OCI-LY7 (cell line): ENCODE measurements around the gene YPEL3. TPM values are rescaled to one million over a fixed set of nuclear protein-coding genes. Genes with fewer than 3 reads are reported as not detected.

Experiments
- BruUV-seq: library from RNA; stranded (reverse); fragments of 400-500 nt; replicated peaks from 2 replicates; lab custom pipeline; 2021; lab: Mats Ljungman, UMichigan
- CTCF ChIA-PET: fragments of 300-600 bp; sonication (Branson Sonifier 250); formaldehyde crosslinking; loops from one replicate; lab custom pipeline; 2022; ENCODE audit warnings: antibody characterized with exemption; ENCODE audit not compliant: unreplicated experiment; lab: Charles Lee
- POLR2A ChIA-PET: fragments of 300-600 bp; sonication (Branson Sonifier 250); formaldehyde crosslinking; loops from one replicate; lab custom pipeline; 2022; ENCODE audit warnings: antibody characterized with exemption; lab: Charles Lee
- DNase-seq: peaks from one replicate; pipeline ENCODE4 v3.0.0-alpha.2; 2015; ENCODE audit warnings: low spot score
- H2AFZ ChIP-seq: fragments of 200-600 bp; sonication (generic), shearing (Covaris generic); 2 replicates; pipeline ENCODE4 v1.6.1; 2014; ENCODE audit warnings: mild to moderate bottlenecking, antibody characterized with exemption, low read length, moderate library complexity
- H3K27ac ChIP-seq: fragments of 200-600 bp; sonication (generic); 2 replicates; pipeline ENCODE4 v1.5.1; 2014; ENCODE audit warnings: mixed run types, low read depth, mild to moderate bottlenecking, moderate library complexity, low read length, inconsistent platforms; ENCODE audit not compliant: poor library complexity, severe bottlenecking
- H3K36me3 ChIP-seq: fragments of 200-600 bp; sonication (generic); 2 replicates; pipeline ENCODE4 v1.6.1; 2014; ENCODE audit warnings: mild to moderate bottlenecking, antibody characterized with exemption, low read length, moderate library complexity, mixed read lengths; ENCODE audit not compliant: insufficient read depth
- H3K4me1 ChIP-seq: fragments of 200-600 bp; sonication (generic); 2 replicates; pipeline ENCODE4 v1.5.1; 2014; ENCODE audit warnings: mild to moderate bottlenecking, low read length; ENCODE audit not compliant: insufficient read depth, poor library complexity, severe bottlenecking
- H3K4me2 ChIP-seq: fragments of 200-600 bp; sonication (generic); 2 replicates; pipeline ENCODE4 v1.6.1; 2014; ENCODE audit warnings: mild to moderate bottlenecking, low read length
- H3K4me3 ChIP-seq: fragments of 200-600 bp; sonication (generic); 2 replicates; pipeline ENCODE4 v1.5.1; 2014; ENCODE audit warnings: mild to moderate bottlenecking, low read depth, low read length; ENCODE audit not compliant: poor library complexity, severe bottlenecking
- H3K79me2 ChIP-seq: fragments of 200-600 bp; sonication (generic); 2 replicates; pipeline ENCODE4 v1.6.1; 2016; ENCODE audit warnings: low read depth, mild to moderate bottlenecking, low read length, moderate library complexity, mixed read lengths; ENCODE audit not compliant: insufficient read depth
- H3K9me2 ChIP-seq: fragments of 200-600 bp; sonication (generic); 2 replicates; pipeline ENCODE4 v1.6.1; 2016; ENCODE audit warnings: mild to moderate bottlenecking, low read length, mixed read lengths; ENCODE audit not compliant: insufficient read depth
- H3K9me3 ChIP-seq: fragments of 200-600 bp; sonication (generic); 2 replicates; pipeline ENCODE4 v1.6.1; 2014; ENCODE audit warnings: mild to moderate bottlenecking, mixed run types, low read length, mixed read lengths
- H4K20me1 ChIP-seq: fragments of 200-600 bp; sonication (generic); 2 replicates; pipeline ENCODE4 v1.6.1; 2014; ENCODE audit warnings: mild to moderate bottlenecking, antibody characterized with exemption, low read length, moderate library complexity, mixed read lengths; ENCODE audit not compliant: insufficient read depth
- CTCF ChIP-seq: fragments of 200-600 bp; sonication (generic); conservative IDR thresholded peaks from 2 replicates; pipeline ENCODE4 v1.5.1; 2014; ENCODE audit warnings: mild to moderate bottlenecking, antibody characterized with exemption, low read length, moderate library complexity, mixed read lengths
- EZH2phosphoT487 ChIP-seq: fragments of 200-600 bp; sonication (generic); IDR thresholded peaks from 2 replicates; pipeline ENCODE4 v1.6.1; 2018; ENCODE audit warnings: low read depth, borderline replicate concordance, mild to moderate bottlenecking, mixed run types, antibody characterized with exemption, low read length, moderate library complexity, mixed read lengths
- intact Hi-C: fragments of 100-400 bp; cut with micrococcal nuclease; formaldehyde crosslinking; loops from one replicate; pipeline ENCODE4 v1.10.0; 2022; ENCODE audit not compliant: unreplicated experiment
- total RNA-seq, 2 experiments: library from RNA; depleted of rRNA in 1 of 2; stranded (reverse); fragments of >200 nt in 1 of 2; shearing (Covaris generic) in 1 of 2; gene quantifications; 2 replicates each; pipeline ENCODE4 v1.2.3, GENCODE V29; 2014 to 2022

YPEL3 gene
- total RNA-seq, 2 experiments from 2014 or later: 17.5 to 34.5 TPM

DNA sequence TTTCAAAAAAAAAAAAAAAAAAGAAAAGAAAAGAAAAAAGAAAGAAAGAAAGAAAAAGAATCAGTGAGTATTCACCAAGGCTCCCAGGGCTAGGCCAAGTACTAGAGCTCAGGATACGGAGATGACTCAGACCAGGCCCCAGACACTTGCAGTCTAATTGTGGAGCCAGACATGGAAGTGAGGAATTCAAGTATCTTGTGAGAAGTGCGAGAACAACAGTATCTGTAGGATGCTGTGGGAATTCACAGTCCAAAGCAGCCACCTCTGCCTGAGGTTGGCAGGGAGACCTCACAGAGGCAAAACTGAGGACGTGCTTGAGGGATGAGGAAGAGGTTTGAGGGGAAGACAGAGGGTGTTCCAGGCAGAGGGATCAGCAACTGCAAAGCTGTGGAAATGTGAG, 44.5 kb downstream of the YPEL3 start:
- Histone ChIP-seq H3K4me2 (peak overlapping the region; percentile 97; the same call in 1 of the 2 replicates), H4K20me1 (no peaks in the 10 kb centered on the region), H3K36me3 (no peaks in the 10 kb centered on the region), H3K79me2 (no peaks in the 10 kb centered on the region), H2AFZ (no peak overlapping the region), H3K27ac (no peak overlapping the region), H3K4me1 (peaks cover 27% of the 10 kb centered on the region), H3K4me3 (peak overlapping the region; percentile 83), H3K9me3 (no peaks in the 10 kb centered on the region), H3K9me2 (no peaks in the 10 kb centered on the region)
- CTCF ChIA-PET: no interaction called here
- intact Hi-C loops: no loop called here
- TF ChIP-seq EZH2phosphoT487 (no peak), CTCF (no peak)
- POLR2A ChIA-PET: interaction anchor here (1.2 kb wide), 1 partner anchor 10 kb away, joined by 3 read pairs; no protein-coding TSS in a partner anchor
- no TSS peak for BruUV-seq
- DNase-seq: no peak

DNA sequence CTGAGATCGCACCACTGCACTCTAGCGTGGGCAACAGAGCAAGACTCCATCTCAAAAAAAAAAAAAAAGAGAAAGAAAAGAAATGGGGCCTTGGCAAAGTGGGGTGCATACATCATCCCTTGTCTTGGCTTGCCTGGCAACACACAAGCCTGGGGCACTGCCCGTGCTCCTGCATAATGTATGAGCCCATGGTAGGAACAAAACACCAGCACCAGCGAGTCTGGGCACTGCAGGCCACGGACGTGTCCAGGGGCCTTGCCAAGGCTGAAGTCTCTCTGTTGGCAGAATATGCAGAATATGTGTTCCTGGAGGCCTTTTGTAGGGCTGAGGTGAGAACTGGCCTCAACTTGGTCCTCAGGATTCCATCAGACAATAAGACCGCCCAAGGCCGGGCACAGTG, 46.1 kb downstream of the YPEL3 start:
- Histone ChIP-seq H3K4me1 (peaks cover 21% of the 10 kb centered on the region), H3K27ac (no peak overlapping the region), H3K4me2 (no peak overlapping the region), H3K9me3 (no peaks in the 10 kb centered on the region), H4K20me1 (no peaks in the 10 kb centered on the region), H3K79me2 (no peaks in the 10 kb centered on the region), H3K36me3 (no peaks in the 10 kb centered on the region), H3K9me2 (no peaks in the 10 kb centered on the region), H3K4me3 (no peak overlapping the region), H2AFZ (no peak overlapping the region)
- intact Hi-C loops: no loop called here
- CTCF ChIA-PET: interaction anchor here (2.6 kb wide), 1 partner anchor 17 kb away, joined by 7 read pairs; no protein-coding TSS in a partner anchor
- TF ChIP-seq EZH2phosphoT487: no peak
- TF ChIP-seq CTCF: no peak
- BruUV-seq: no TSS peak
- no peak for DNase-seq
- POLR2A ChIA-PET: no interaction called here

DNA sequence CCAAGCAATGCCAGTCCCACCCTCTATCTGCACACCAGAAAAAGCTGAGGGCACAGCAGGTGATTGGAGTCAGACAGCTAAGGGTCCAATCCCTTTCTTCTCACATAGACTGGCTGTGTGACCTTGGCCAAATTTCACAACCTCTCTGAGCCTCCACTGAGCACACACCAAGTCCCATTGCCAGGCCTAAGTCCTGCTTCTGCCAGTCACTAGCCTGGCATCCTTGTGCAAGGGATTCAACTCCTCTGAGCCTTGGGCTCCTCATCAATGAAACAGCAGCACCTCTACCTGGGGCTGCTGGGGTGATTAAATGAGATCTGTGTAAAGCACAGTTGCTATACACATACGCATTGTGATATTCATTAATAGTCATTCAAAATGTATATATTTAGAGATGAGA, 49.4 kb downstream of the YPEL3 start:
- no TSS peak for BruUV-seq
- POLR2A ChIA-PET: no interaction called here
- Histone ChIP-seq H3K36me3 (no peaks in the 10 kb centered on the region), H3K4me2 (no peak overlapping the region), H3K4me1 (peaks cover 1% of the 10 kb centered on the region), H3K27ac (no peak overlapping the region), H3K4me3 (no peak overlapping the region), H3K9me3 (no peaks in the 10 kb centered on the region), H3K9me2 (no peaks in the 10 kb centered on the region), H3K79me2 (no peaks in the 10 kb centered on the region), H2AFZ (no peak overlapping the region), H4K20me1 (no peaks in the 10 kb centered on the region)
- CTCF ChIA-PET: no interaction called here
- no peak for DNase-seq
- intact Hi-C loops: no loop called here
- TF ChIP-seq EZH2phosphoT487 (no peak), CTCF (no peak)
